ENCODE data around the gene AKAP8. TPM values are rescaled to one million over a fixed set of nuclear protein-coding genes. Genes with fewer than 3 reads are reported as not detected.
A peak's percentile ranks its signal among the peaks of the same experiment; 100 is the strongest.
"Not testable (repeated sequence)": the region's sequence is repeated elsewhere in the genome, so short reads cannot be mapped to it uniquely, and the experiment has no call there.

The AKAP8 gene
- total RNA-seq, 1 experiment from 2014 or later: 50.8 TPM

GRCh38 chr19:15353908-15354307 lies 25.7 kb downstream of the AKAP8 start:
- POLR2A ChIA-PET: no interaction called here
- Histone ChIP-seq H3K4me1 (ENCODE audit: control insufficient read depth, insufficient read depth, low read length) (no peaks in the 10 kb centered on the region), H3K9me3 (ENCODE audit: control insufficient read depth, insufficient read depth, low read depth, low read length) (no peaks in the 10 kb centered on the region), H3K36me3 (ENCODE audit: control insufficient read depth, insufficient read depth, low read length) (peaks cover 3% of the 10 kb centered on the region; the same call in 1 of the 2 replicates), H3K27me3 (ENCODE audit: control insufficient read depth, insufficient read depth, low read length) (no peaks in the 10 kb centered on the region), H3K4me3 (ENCODE audit: low read depth in 2 of 2, low read length in 2 of 2) (no peak overlapping the region), H3K27ac (ENCODE audit: low read length) (no peak overlapping the region)
- CTCF ChIA-PET: no interaction called here
- DNase-seq (ENCODE audit: low read depth, low spot score): no peak
- no TSS peak for BruUV-seq (replicated peaks)
- intact Hi-C loops (cut with micrococcal nuclease; ENCODE audit: unreplicated experiment): no loop called here
- in situ Hi-C loops (cut with HindIII; ENCODE audit: low pct_unique_long_range_greater_than_20kb, low sequenced_read_pairs): no loop called here
- ATAC-seq: no peak
- TF ChIP-seq TCF7L2 (IDR thresholded peaks at IDR 0.05; ENCODE audit: low read depth, low read length) (no peak), SIN3A (IDR thresholded peaks at IDR 0.05; ENCODE audit: borderline replicate concordance, insufficient read depth, low read depth, low read length) (no peak), POLR2AphosphoS5 (IDR thresholded peaks at IDR 0.05; ENCODE audit: low read depth, low read length) (no peak), CTCF (IDR thresholded peaks at IDR 0.05) (no peak)
- TF ChIP-seq, protein P1, sequence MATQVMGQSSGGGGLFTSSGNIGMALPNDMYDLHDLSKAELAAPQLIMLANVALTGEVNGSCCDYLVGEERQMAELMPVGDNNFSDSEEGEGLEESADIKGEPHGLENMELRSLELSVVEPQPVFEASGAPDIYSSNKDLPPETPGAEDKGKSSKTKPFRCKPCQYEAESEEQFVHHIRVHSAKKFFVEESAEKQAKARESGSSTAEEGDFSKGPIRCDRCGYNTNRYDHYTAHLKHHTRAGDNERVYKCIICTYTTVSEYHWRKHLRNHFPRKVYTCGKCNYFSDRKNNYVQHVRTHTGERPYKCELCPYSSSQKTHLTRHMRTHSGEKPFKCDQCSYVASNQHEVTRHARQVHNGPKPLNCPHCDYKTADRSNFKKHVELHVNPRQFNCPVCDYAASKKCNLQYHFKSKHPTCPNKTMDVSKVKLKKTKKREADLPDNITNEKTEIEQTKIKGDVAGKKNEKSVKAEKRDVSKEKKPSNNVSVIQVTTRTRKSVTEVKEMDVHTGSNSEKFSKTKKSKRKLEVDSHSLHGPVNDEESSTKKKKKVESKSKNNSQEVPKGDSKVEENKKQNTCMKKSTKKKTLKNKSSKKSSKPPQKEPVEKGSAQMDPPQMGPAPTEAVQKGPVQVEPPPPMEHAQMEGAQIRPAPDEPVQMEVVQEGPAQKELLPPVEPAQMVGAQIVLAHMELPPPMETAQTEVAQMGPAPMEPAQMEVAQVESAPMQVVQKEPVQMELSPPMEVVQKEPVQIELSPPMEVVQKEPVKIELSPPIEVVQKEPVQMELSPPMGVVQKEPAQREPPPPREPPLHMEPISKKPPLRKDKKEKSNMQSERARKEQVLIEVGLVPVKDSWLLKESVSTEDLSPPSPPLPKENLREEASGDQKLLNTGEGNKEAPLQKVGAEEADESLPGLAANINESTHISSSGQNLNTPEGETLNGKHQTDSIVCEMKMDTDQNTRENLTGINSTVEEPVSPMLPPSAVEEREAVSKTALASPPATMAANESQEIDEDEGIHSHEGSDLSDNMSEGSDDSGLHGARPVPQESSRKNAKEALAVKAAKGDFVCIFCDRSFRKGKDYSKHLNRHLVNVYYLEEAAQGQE (IDR thresholded peaks at IDR 0.05; ENCODE audit: insufficient read depth in 1 of 2, low read depth in 2 of 2, low read length in 1 of 2): no peak

GRCh38 chr19:15352535-15352934 lies 27.1 kb downstream of the AKAP8 start:
- POLR2A ChIA-PET; H3K27ac ChIP-seq (ENCODE audit: low read length); H3K36me3 ChIP-seq (ENCODE audit: control insufficient read depth, insufficient read depth, low read length); DNase-seq (ENCODE audit: low read depth, low spot score); intact Hi-C loops (cut with micrococcal nuclease; ENCODE audit: unreplicated experiment); BruUV-seq (replicated peaks); H3K4me3 ChIP-seq (ENCODE audit: low read depth in 2 of 2, low read length in 2 of 2); H3K4me1 ChIP-seq (ENCODE audit: control insufficient read depth, insufficient read depth, low read length); H3K27me3 ChIP-seq (ENCODE audit: control insufficient read depth, insufficient read depth, low read length); H3K9me3 ChIP-seq (ENCODE audit: control insufficient read depth, insufficient read depth, low read depth, low read length); in situ Hi-C loops (cut with HindIII; ENCODE audit: low pct_unique_long_range_greater_than_20kb, low sequenced_read_pairs): not testable (repeated sequence)
- CTCF ChIA-PET: interaction anchor here (0.6 kb wide), 1 partner anchor 10 kb away, joined by 7 read pairs; no protein-coding TSS in a partner anchor
- 0 out of 2 replicates have a peak, but pooled peaks have one; percentile 12 for ATAC-seq

DNA sequence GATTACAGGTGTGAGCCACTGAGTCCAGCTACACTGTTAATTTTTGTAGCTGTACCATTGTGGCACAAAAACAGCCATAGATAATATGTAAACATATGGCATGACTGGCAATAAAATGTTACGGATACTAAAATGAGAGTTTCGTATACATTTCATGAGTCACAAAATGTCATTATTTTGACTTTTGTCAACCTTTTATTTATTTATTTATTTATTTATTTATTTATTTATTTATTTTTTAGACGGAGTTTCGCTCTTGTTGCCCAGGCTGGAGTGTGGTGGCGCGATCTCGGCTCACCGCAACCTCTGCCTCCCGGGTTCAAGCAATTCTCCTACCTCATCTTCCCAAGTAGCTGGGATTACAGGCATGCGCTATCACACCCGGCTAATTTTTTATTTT lies 38.3 kb downstream of the AKAP8 start:
- ATAC-seq; H3K27me3 ChIP-seq (ENCODE audit: control insufficient read depth, insufficient read depth, low read length); H3K9me3 ChIP-seq (ENCODE audit: control insufficient read depth, insufficient read depth, low read depth, low read length); H3K36me3 ChIP-seq (ENCODE audit: control insufficient read depth, insufficient read depth, low read length); H3K4me1 ChIP-seq (ENCODE audit: control insufficient read depth, insufficient read depth, low read length); in situ Hi-C loops (cut with HindIII; ENCODE audit: low pct_unique_long_range_greater_than_20kb, low sequenced_read_pairs); BruUV-seq (replicated peaks); CTCF ChIA-PET; POLR2A ChIA-PET; DNase-seq (ENCODE audit: low read depth, low spot score); H3K27ac ChIP-seq (ENCODE audit: low read length); intact Hi-C loops (cut with micrococcal nuclease; ENCODE audit: unreplicated experiment); H3K4me3 ChIP-seq (ENCODE audit: low read depth in 2 of 2, low read length in 2 of 2): not testable (repeated sequence)
